GM19467 (cell line): ENCODE results near the gene CCDC85A.

Experiments
- ATAC-seq: cut with Tn5 transposase; IDR thresholded peaks from one replicate; pipeline ENCODE4 v1.9.1; 2021; ENCODE audit warnings: mild to moderate bottlenecking, moderate library complexity; ENCODE audit not compliant: unreplicated experiment

Gene CCDC85A

DNA sequence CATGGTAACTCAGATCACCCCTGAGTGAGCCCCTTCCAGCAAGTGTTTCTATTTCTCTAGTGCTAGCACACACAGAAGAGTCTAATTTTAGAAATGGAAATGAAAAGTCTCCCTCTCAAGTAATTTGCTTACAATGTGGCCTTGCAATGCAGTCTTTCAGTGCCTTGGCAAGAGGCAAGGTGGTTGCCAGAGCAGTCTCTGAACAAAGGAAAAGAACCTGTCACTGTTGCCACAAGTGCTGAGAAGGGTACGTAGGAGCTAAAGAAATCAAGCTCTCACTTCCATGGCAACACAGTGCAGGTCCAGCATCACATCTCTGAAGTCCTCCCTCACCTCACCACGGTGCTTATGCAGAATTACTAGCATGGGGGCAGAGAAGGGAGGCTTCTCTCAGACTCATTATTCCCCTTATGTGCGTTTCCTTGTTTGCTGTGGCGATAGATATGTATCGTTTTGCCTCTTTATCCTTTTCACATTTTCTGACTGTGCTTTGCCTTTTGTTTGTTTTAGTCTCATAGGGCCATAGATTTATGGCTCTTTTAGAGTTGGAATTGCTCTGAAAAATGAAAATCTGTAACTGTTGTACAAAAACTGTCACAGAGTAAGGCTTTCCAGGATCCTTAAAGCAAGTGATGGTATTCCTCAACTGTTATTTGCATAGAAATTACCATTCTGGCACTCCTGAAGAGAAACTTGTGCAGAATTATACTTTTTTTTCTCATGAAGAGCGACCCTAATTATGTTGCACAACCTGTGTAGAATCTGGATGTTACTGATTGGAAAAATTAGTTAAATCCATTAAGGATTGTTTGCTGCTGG is 164.8 kb downstream of the CCDC85A start:
- no peak for ATAC-seq

DNA sequence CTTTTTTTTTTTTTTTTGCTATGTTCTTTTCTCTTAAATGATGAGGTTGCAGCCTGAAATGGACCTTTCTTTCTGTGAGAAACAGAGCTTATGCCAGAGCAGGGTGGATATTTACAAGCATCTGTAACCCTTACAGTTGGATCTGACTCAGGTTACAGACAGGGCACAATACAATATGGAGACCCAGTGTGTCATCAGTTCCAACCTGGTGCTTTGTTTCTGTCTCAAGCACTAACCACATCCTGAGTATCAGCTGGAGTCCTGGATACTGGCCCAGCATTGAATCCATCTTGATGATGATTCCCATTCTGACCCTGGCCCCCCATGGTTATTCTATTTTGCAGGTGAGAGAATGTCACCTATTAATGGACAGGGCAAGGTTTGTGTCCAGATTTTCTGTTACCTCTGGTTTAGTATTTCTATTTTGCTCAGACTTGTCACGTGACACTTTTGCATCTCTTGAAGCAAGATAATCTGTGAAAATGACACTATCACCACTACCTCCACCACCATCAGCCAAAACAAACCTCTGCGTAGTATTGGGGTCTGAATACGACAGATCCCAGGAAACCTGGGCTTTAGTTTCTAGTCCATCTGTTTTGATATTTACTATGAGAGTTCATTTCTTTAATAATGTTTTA is 174.0 kb downstream of the CCDC85A start:
- ATAC-seq, result no peak

- ATAC-seq, result no peak
Observed at GRCh38 chr2:56361844-56362243, 178.1 kb downstream of the CCDC85A start.

- ATAC-seq, result no peak
Observed at GRCh38 chr2:56364902-56365301, 181.1 kb downstream of the CCDC85A start.

DNA sequence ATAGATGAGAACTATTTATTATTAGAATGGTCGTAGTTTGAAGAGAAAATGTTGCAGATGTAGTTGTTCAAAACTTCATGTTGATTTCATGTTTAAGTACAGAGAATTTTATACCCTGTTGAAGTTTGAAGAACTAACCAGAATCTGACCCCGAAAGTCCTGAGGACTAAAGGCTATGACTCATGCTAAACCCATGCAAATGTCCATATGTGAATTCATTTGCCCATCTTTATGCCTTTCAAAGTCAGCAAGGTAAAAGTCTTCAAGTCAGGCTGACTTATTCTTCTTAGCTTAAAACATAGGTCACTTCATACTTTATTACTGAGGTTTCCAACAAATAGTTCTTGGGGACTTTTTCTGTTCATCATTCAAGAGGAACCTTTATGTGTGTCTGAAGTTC is 185.5 kb downstream of the CCDC85A start:
- ATAC-seq, result no peak

DNA sequence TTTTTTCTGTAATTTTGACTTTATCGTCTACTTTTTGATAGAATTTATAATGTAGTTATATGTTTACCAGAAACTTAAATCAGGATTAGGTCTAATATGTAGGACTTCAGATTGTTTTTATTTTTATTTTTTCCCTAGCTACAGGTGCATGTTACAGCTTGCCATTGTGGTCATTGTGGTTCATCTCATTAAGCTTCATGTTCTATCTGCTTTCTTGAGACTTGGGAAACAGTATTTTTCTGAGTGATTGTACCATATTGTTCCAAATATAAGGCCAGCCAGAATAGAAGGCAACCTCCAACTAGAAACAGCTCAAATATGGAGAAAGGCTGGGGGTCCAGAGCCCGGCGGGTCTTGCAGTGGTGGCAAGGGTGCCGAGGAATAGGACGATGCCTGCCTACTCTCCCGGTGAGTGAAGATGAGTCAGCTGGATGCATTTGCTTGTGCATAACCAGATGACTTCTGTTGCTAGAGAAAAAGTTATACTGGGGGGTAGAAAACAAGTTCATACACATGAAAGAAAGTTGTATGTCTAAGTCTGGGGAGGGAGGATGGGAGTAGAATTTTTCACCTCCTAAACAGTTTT is 188.4 kb downstream of the CCDC85A start:
- no peak for ATAC-seq

GRCh38 chr2:56375251-56375650 is 191.5 kb downstream of the CCDC85A start:
- ATAC-seq, result no peak

DNA sequence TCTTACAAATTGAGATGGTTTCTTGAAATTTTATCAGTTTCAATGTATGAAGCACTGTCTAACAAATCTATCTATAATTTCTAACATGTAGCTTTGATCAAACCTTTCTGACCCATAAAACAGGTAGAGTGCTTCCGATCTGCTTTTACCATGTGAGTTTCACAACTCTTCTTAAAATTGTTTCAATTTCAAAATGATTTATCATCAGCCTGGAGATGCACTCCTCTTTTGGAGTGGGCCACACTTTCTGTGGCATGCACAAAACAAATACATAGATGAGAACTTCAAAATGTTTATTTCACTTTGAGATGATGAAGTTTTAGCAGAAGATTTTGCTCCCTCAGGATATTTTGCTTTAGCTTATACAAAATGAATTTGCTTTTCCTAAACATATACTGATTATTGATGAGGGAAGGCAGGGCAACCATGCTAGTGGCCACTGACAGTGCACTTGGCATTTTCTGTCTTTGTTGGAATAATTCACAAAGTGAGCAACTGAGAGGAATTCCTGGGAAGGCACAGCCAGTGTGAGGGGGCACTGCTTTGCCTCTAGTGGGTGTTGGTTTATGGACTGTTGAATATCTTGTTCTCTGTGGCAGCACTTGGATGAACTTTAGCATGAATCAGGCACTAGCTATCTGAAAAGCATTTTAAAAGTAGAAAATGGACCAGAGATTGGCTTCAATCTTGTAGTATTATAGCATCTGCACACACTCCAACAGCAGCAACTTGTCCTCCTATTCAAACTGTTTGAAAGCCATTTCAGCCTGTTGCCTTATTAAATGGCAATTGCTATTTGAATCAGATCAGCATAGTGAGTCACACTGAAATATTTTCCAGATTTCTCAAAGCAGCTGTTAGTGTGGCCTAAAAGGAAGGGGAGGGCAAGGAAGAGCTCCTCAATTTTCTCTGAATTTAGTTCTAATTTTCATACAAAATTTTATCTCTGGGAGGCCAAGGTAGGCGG is 193.2 kb downstream of the CCDC85A start:
- ATAC-seq, result no peak

DNA sequence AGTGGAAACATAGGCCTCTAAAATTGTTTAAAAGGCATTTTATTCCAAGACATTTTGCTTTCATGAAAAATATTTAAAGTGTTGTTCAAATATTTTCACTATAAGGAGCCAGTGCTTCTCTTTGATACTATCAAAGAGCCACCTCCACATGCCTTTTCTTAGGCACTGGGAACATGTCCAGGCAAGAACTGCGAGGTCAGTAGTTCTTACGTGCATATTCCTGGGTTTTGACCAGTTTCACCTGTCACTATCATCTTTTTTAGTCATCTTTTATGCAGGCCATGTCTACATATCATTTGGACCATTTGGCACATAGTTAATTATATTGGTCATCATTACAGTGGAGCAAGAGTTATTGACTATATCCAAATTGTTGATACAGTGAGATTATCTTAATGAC is 195.3 kb downstream of the CCDC85A start:
- no peak for ATAC-seq

GRCh38 chr2:56380861-56381260 is 197.1 kb downstream of the CCDC85A start:
- no peak for ATAC-seq

DNA sequence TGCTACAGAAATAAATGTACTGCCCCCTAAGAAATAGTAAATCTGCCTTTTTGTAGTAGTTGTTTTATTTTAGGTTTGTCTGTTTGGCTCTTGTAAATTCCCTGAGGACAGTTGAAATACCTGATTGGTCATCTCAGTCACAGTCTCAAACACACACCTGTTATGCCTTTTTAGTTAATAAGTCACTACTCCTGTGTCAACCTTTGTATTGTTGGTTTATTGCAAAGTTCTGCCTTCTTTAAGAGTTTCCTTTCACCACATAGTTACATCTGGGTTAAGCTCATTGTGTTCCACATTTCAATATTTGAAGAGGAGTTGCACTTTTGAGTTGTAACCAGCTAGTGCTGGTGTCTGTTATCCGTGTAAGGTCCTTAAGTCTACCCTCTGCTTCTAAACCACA is 198.7 kb downstream of the CCDC85A start:
- ATAC-seq, result no peak

DNA sequence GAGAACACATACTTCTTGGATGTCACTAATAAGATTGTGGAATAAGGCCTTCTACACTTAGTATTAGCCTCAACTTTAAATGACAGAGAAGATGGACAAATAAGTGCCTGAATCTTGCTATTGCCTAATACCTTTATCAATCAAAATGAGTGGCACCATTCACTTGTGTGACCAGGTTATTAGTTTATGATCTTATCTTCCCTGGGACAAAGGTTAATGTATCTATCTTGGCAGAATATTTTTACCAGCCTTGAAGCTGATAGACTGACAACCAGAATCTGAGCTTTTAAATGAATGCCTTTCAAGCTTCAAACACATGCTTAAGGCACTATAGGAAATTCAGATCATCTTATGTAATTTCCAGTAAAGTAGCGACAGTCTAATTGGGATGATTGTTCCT is 202.9 kb downstream of the CCDC85A start:
- ATAC-seq, result no peak

GRCh38 chr2:56390644-56391043 is 206.9 kb downstream of the CCDC85A start:
- ATAC-seq, result no peak

- no peak for ATAC-seq
Observed at GRCh38 chr2:56410140-56410539, 226.3 kb downstream of the CCDC85A start.

- ATAC-seq, result no peak
Observed at GRCh38 chr2:56416500-56417176, 232.8 kb downstream of the CCDC85A start.
